HG03521 (cell line): ENCODE results near the gene RPLP1.

Experiments
- ATAC-seq: cut with Tn5 transposase; IDR thresholded peaks from one replicate; pipeline ENCODE4 v1.9.1; 2021; ENCODE audit warnings: mild to moderate bottlenecking, moderate library complexity; ENCODE audit not compliant: unreplicated experiment

Gene RPLP1

GRCh38 chr15:69452692-69453521, at the start of gene RPLP1:
TSS of gene RPLP1 (plus strand) at chr15:69452818. CDS start at chr15:69452949, 131 bp downstream.
- ATAC-seq = peak; percentile 84

GRCh38 chr15:69403594-69403993, 49.0 kb upstream of the RPLP1 start:
- no peak for ATAC-seq

GRCh38 chr15:69405110-69405509, 47.5 kb upstream of the RPLP1 start:
- no peak for ATAC-seq

GRCh38 chr15:69407719-69408400, 44.8 kb upstream of the RPLP1 start:
- no peak for ATAC-seq

- ATAC-seq = no peak
These were observed 43.8 kb upstream of the RPLP1 start for GRCh38 chr15:69408841-69409240.

GRCh38 chr15:69410248-69410874, 42.3 kb upstream of the RPLP1 start:
- ATAC-seq = no peak

GRCh38 chr15:69412274-69412673, 40.3 kb upstream of the RPLP1 start:
- no peak for ATAC-seq

GRCh38 chr15:69412701-69413100, 39.9 kb upstream of the RPLP1 start:
- no peak for ATAC-seq

GRCh38 chr15:69413822-69414700, 38.6 kb upstream of the RPLP1 start, which contains the start of gene KIF23:
TSS of gene KIF23 (plus strand) at chr15:69414349. CDS start at chr15:69414466, 117 bp downstream.
- ATAC-seq = peak; percentile 90

GRCh38 chr15:69414701-69415167, 37.9 kb upstream of the RPLP1 start:
- ATAC-seq = peak; percentile 36

GRCh38 chr15:69415381-69415780, 37.2 kb upstream of the RPLP1 start:
- no peak for ATAC-seq

GRCh38 chr15:69417581-69417980, 35.0 kb upstream of the RPLP1 start:
- ATAC-seq = no peak

- no peak for ATAC-seq
These were observed 31.1 kb upstream of the RPLP1 start for GRCh38 chr15:69421498-69421897.

GRCh38 chr15:69422336-69422895, 30.2 kb upstream of the RPLP1 start:
- no peak for ATAC-seq

- ATAC-seq = no peak
These were observed 28.6 kb upstream of the RPLP1 start for GRCh38 chr15:69424001-69424400.

GRCh38 chr15:69424748-69425413, 27.7 kb upstream of the RPLP1 start:
- no peak for ATAC-seq

GRCh38 chr15:69433831-69434230, 18.8 kb upstream of the RPLP1 start:
- ATAC-seq = no peak

- no peak for ATAC-seq
These were observed 18.4 kb upstream of the RPLP1 start for GRCh38 chr15:69434238-69434637.

GRCh38 chr15:69434679-69435078, 17.9 kb upstream of the RPLP1 start:
- no peak for ATAC-seq

GRCh38 chr15:69435985-69436384, 16.6 kb upstream of the RPLP1 start:
- ATAC-seq = no peak
